Measurements from ENCODE around the gene CGB8. TPM values are rescaled to one million over a fixed set of nuclear protein-coding genes. Genes with fewer than 3 reads are reported as not detected.
A peak's percentile ranks its signal among the peaks of the same experiment; 100 is the strongest.
"Not testable (repeated sequence)": the region's sequence is repeated elsewhere in the genome, so short reads cannot be mapped to it uniquely, and the experiment has no call there.

Gene CGB8
- total RNA-seq (2014; rRNA removed; shearing (Covaris generic)), result 0.61 TPM in 1 of 2 replicates, not detected in the other

GRCh38 chr19:49049011-49049410, at the start of gene CGB8:
CGB8 (minus strand) TSS chr19:49049111; CDS start chr19:49048739, 372 bp downstream.
- not testable (repeated sequence) for DNase-seq (ENCODE audit: low read depth in 1 of 2, low spot score in 2 of 2); H3K9me3 ChIP-seq (replicated peaks); H3K27me3 ChIP-seq (replicated peaks); H3K36me3 ChIP-seq; H3K4me3 ChIP-seq; H3K4me1 ChIP-seq (replicated peaks); H3K27ac ChIP-seq

GRCh38 chr19:49097453-49098288, 48.8 kb upstream of the CGB8 start:
- Histone ChIP-seq H3K4me3 (no peak overlapping the region), H3K36me3 (peaks cover 91% of the 10 kb centered on the region), H3K27ac (no peak overlapping the region), H3K4me1 (replicated peaks) (no peaks in the 10 kb centered on the region), H3K27me3 (replicated peaks) (no peaks in the 10 kb centered on the region), H3K9me3 (replicated peaks) (no peaks in the 10 kb centered on the region)
- peak; percentile 75 to 76 for DNase-seq (ENCODE audit: low read depth in 1 of 2, low spot score in 2 of 2)

GRCh38 chr19:49094505-49095482, 45.9 kb upstream of the CGB8 start:
- Histone ChIP-seq H3K4me3 (no peak overlapping the region), H3K4me1 (replicated peaks) (no peaks in the 10 kb centered on the region), H3K27me3 (replicated peaks) (no peaks in the 10 kb centered on the region), H3K36me3 (peaks cover 98% of the 10 kb centered on the region), H3K9me3 (replicated peaks) (no peaks in the 10 kb centered on the region), H3K27ac (no peak overlapping the region)
- no peak for DNase-seq (ENCODE audit: low read depth in 1 of 2, low spot score in 2 of 2)

- no peak for DNase-seq (ENCODE audit: low read depth in 1 of 2, low spot score in 2 of 2)
- Histone ChIP-seq H3K27me3 (replicated peaks) (no peaks in the 10 kb centered on the region), H3K9me3 (replicated peaks) (no peaks in the 10 kb centered on the region), H3K36me3 (peaks cover 94% of the 10 kb centered on the region), H3K4me1 (replicated peaks) (no peaks in the 10 kb centered on the region), H3K4me3 (no peak overlapping the region), H3K27ac (no peak overlapping the region)
Measured at GRCh38 chr19:49092686-49093085, 43.8 kb upstream of the CGB8 start.

- no peaks in the 10 kb centered on the region for H3K27me3 ChIP-seq (replicated peaks)
- H3K4me3 ChIP-seq, result no peak overlapping the region
- H3K27ac ChIP-seq, result no peak overlapping the region
- H3K4me1 ChIP-seq (replicated peaks), result peaks cover 7% of the 10 kb centered on the region
- H3K36me3 ChIP-seq, result peaks cover 94% of the 10 kb centered on the region
- no peak for DNase-seq (ENCODE audit: low read depth in 1 of 2, low spot score in 2 of 2)
- no peaks in the 10 kb centered on the region for H3K9me3 ChIP-seq (replicated peaks)
Measured at GRCh38 chr19:49091391-49092038, 42.6 kb upstream of the CGB8 start.

- no peak for DNase-seq (ENCODE audit: low read depth in 1 of 2, low spot score in 2 of 2)
- peak overlapping the region; percentile 81 for H3K4me3 ChIP-seq
- H3K27ac ChIP-seq, result no peak overlapping the region; the same call in 1 of the 2 replicates
Measured at GRCh38 chr19:49086296-49086695, 37.4 kb upstream of the CGB8 start.

GRCh38 chr19:49085868-49086232, 36.9 kb upstream of the CGB8 start:
- DNase-seq (ENCODE audit: low read depth in 1 of 2, low spot score in 2 of 2), result no peak
- Histone ChIP-seq H3K4me1 (replicated peaks) (peaks cover 15% of the 10 kb centered on the region), H3K4me3 (peak overlapping the region; percentile 81), H3K27me3 (replicated peaks) (no peaks in the 10 kb centered on the region), H3K36me3 (peaks cover 51% of the 10 kb centered on the region), H3K27ac (peak overlapping the region; percentile 53), H3K9me3 (replicated peaks) (no peaks in the 10 kb centered on the region)

More at GRCh38 chr19:49086296-49086695, 37.4 kb upstream of the CGB8 start:
- H3K27me3 ChIP-seq (replicated peaks), result no peaks in the 10 kb centered on the region
- peaks cover 56% of the 10 kb centered on the region for H3K36me3 ChIP-seq
- peaks cover 15% of the 10 kb centered on the region for H3K4me1 ChIP-seq (replicated peaks)
- no peaks in the 10 kb centered on the region for H3K9me3 ChIP-seq (replicated peaks)

GRCh38 chr19:49085020-49085867, 36.3 kb upstream of the CGB8 start, which contains the start of gene SNRNP70:
SNRNP70 (plus strand) TSS chr19:49085451; CDS start chr19:49086415, 964 bp downstream.
- no peaks in the 10 kb centered on the region for H3K27me3 ChIP-seq (replicated peaks)
- peak; percentile 99 to 100 for DNase-seq (ENCODE audit: low read depth in 1 of 2, low spot score in 2 of 2)
- H3K36me3 ChIP-seq, result peaks cover 45% of the 10 kb centered on the region
- H3K27ac ChIP-seq, result peak within 1 kb of the TSS; percentile 53
- peak within 1 kb of the TSS; percentile 81 for H3K4me3 ChIP-seq
- no peaks in the 10 kb centered on the region for H3K9me3 ChIP-seq (replicated peaks)
- peaks cover 15% of the 10 kb centered on the region for H3K4me1 ChIP-seq (replicated peaks)

GRCh38 chr19:49084206-49085019, 35.5 kb upstream of the CGB8 start:
- peaks cover 39% of the 10 kb centered on the region for H3K36me3 ChIP-seq

GRCh38 chr19:49081273-49081672, 32.4 kb upstream of the CGB8 start:
- peaks cover 10% of the 10 kb centered on the region for H3K36me3 ChIP-seq
- no peaks in the 10 kb centered on the region for H3K9me3 ChIP-seq (replicated peaks)
- no peaks in the 10 kb centered on the region for H3K27me3 ChIP-seq (replicated peaks)
- no peak overlapping the region for H3K4me3 ChIP-seq
- DNase-seq (ENCODE audit: low read depth in 1 of 2, low spot score in 2 of 2), result no peak
- H3K4me1 ChIP-seq (replicated peaks), result peaks cover 5% of the 10 kb centered on the region
- no peak overlapping the region for H3K27ac ChIP-seq

More at GRCh38 chr19:49084206-49085019, 35.5 kb upstream of the CGB8 start:
- H3K9me3 ChIP-seq (replicated peaks), result no peaks in the 10 kb centered on the region
- no peaks in the 10 kb centered on the region for H3K27me3 ChIP-seq (replicated peaks)
- H3K4me1 ChIP-seq (replicated peaks), result peaks cover 15% of the 10 kb centered on the region
- H3K27ac ChIP-seq, result peak overlapping the region; percentile 11; the same call in 1 of the 2 replicates
- peak overlapping the region; percentile 81 for H3K4me3 ChIP-seq
- no peak for DNase-seq (ENCODE audit: low read depth in 1 of 2, low spot score in 2 of 2)

- Histone ChIP-seq H3K36me3 (peaks cover 1% of the 10 kb centered on the region), H3K4me1 (replicated peaks) (peaks cover 4% of the 10 kb centered on the region), H3K9me3 (replicated peaks) (no peaks in the 10 kb centered on the region), H3K27me3 (replicated peaks) (no peaks in the 10 kb centered on the region), H3K27ac (no peak overlapping the region), H3K4me3 (no peak overlapping the region)
- no peak for DNase-seq (ENCODE audit: low read depth in 1 of 2, low spot score in 2 of 2)
Measured at GRCh38 chr19:49080392-49080791, 31.5 kb upstream of the CGB8 start.

GRCh38 chr19:49074869-49075268, 26.0 kb upstream of the CGB8 start:
- peak; percentile 50 to 72 for DNase-seq (ENCODE audit: low read depth in 1 of 2, low spot score in 2 of 2)
- H3K4me3 ChIP-seq; H3K9me3 ChIP-seq (replicated peaks); H3K36me3 ChIP-seq; H3K4me1 ChIP-seq (replicated peaks); H3K27ac ChIP-seq: not testable (repeated sequence)
- peaks cover 22% of the 10 kb centered on the region for H3K27me3 ChIP-seq (replicated peaks)
